Activated T-helper 17 cell treated with anti-CD3 and anti-CD28 coated beads, Interleukin-2, amount 50 U/mL, for 72 hours (primary cell): ENCODE results near the gene ONECUT1. TPM values are rescaled to one million over a fixed set of nuclear protein-coding genes. Genes with fewer than 3 reads are reported as not detected.
A peak's percentile ranks its signal among the peaks of the same experiment; 100 is the strongest.
"Not testable (repeated sequence)": the region's sequence is repeated elsewhere in the genome, so short reads cannot be mapped to it uniquely, and the experiment has no call there.

ENCODE experiments used
- ATAC-seq: fragments of 150-1000 bp; cut with Tn5 transposase; replicated peaks from 2 replicates; pipeline ENCODE4 v1.10.0; 2021; ENCODE audit warnings: mild to moderate bottlenecking, moderate library complexity
- H3K27ac Mint-ChIP-seq: one replicate; pipeline ENCODE4 v1.8.0; 2022; ENCODE audit warnings: mixed read lengths
- H3K27me3 Mint-ChIP-seq: one replicate; pipeline ENCODE4 v1.8.0; 2022; ENCODE audit warnings: mixed read lengths
- H3K36me3 Mint-ChIP-seq: one replicate; pipeline ENCODE4 v1.8.0; 2022; ENCODE audit warnings: low read depth, mild to moderate bottlenecking, mixed read lengths
- H3K4me1 Mint-ChIP-seq: one replicate; pipeline ENCODE4 v1.8.0; 2022; ENCODE audit warnings: mixed read lengths
- H3K4me3 Mint-ChIP-seq: one replicate; pipeline ENCODE4 v1.8.0; 2022; ENCODE audit warnings: mild to moderate bottlenecking, mixed read lengths
- H3K9me3 Mint-ChIP-seq: one replicate; pipeline ENCODE4 v1.8.0; 2022; ENCODE audit warnings: mixed read lengths
- total RNA-seq, 2 donors: library from RNA; stranded (reverse); gene quantifications; one replicate each; pipeline ENCODE4 v1.2.3, GENCODE V29; 2022

The ONECUT1 gene
- total RNA-seq, result not detected

GRCh38 chr15:52790169-52790708 is at the start of gene ONECUT1:
Gene ONECUT1, minus strand, starts transcription at chr15:52790336. Its CDS starts 452 bp downstream, at chr15:52789884.
- Mint-ChIP-seq H3K4me1 (peaks cover 3% of the 10 kb centered on the region), H3K27me3 (peaks cover 62% of the 10 kb centered on the region), H3K27ac (no peak within 1 kb of the TSS), H3K9me3 (peaks cover 4% of the 10 kb centered on the region), H3K4me3 (peak within 1 kb of the TSS; percentile 61), H3K36me3 (no peaks in the 10 kb centered on the region)
- peak; percentile 80 for ATAC-seq

GRCh38 chr15:52834379-52834778 is 44.2 kb upstream of the ONECUT1 start:
- no peaks in the 10 kb centered on the region for H3K9me3 Mint-ChIP-seq
- H3K27ac Mint-ChIP-seq, result no peak overlapping the region
- no peak for ATAC-seq
- H3K36me3 Mint-ChIP-seq, result no peaks in the 10 kb centered on the region
- no peaks in the 10 kb centered on the region for H3K4me1 Mint-ChIP-seq
- peaks cover 19% of the 10 kb centered on the region for H3K27me3 Mint-ChIP-seq
- H3K4me3 Mint-ChIP-seq, result no peak overlapping the region

- H3K4me3 Mint-ChIP-seq, H3K36me3 Mint-ChIP-seq, ATAC-seq, H3K27ac Mint-ChIP-seq, H3K9me3 Mint-ChIP-seq, H3K4me1 Mint-ChIP-seq: not testable (repeated sequence)
- peaks cover 38% of the 10 kb centered on the region for H3K27me3 Mint-ChIP-seq
Observed at GRCh38 chr15:52824169-52824942, 34.2 kb upstream of the ONECUT1 start.

GRCh38 chr15:52822475-52822874 is 32.3 kb upstream of the ONECUT1 start:
- Mint-ChIP-seq H3K27me3 (peaks cover 55% of the 10 kb centered on the region), H3K4me1 (no peaks in the 10 kb centered on the region), H3K9me3 (no peaks in the 10 kb centered on the region), H3K36me3 (no peaks in the 10 kb centered on the region), H3K4me3 (no peak overlapping the region), H3K27ac (no peak overlapping the region)
- ATAC-seq, result no peak

GRCh38 chr15:52819253-52819652 is 29.1 kb upstream of the ONECUT1 start:
- no peaks in the 10 kb centered on the region for H3K9me3 Mint-ChIP-seq
- H3K27me3 Mint-ChIP-seq, result peaks cover 45% of the 10 kb centered on the region
- no peaks in the 10 kb centered on the region for H3K36me3 Mint-ChIP-seq
- H3K4me3 Mint-ChIP-seq, result no peak overlapping the region
- ATAC-seq, result no peak
- no peaks in the 10 kb centered on the region for H3K4me1 Mint-ChIP-seq
- no peak overlapping the region for H3K27ac Mint-ChIP-seq

- not testable (repeated sequence) for H3K27ac Mint-ChIP-seq, H3K4me3 Mint-ChIP-seq, ATAC-seq, H3K4me1 Mint-ChIP-seq, H3K9me3 Mint-ChIP-seq, H3K36me3 Mint-ChIP-seq
- H3K27me3 Mint-ChIP-seq, result peaks cover 39% of the 10 kb centered on the region
Observed at GRCh38 chr15:52815899-52816298, 25.8 kb upstream of the ONECUT1 start.

- no peaks in the 10 kb centered on the region for H3K9me3 Mint-ChIP-seq
- H3K4me3 Mint-ChIP-seq, result no peak overlapping the region
- ATAC-seq, result no peak
- peaks cover 34% of the 10 kb centered on the region for H3K27me3 Mint-ChIP-seq
- H3K27ac Mint-ChIP-seq, result no peak overlapping the region
- H3K4me1 Mint-ChIP-seq, result peaks cover 5% of the 10 kb centered on the region
- H3K36me3 Mint-ChIP-seq, result no peaks in the 10 kb centered on the region
Observed at GRCh38 chr15:52808996-52809395, 18.9 kb upstream of the ONECUT1 start.

- H3K27ac Mint-ChIP-seq, result no peak overlapping the region
- H3K4me1 Mint-ChIP-seq, result peaks cover 5% of the 10 kb centered on the region
- no peaks in the 10 kb centered on the region for H3K36me3 Mint-ChIP-seq
- H3K27me3 Mint-ChIP-seq, result peaks cover 35% of the 10 kb centered on the region
- H3K9me3 Mint-ChIP-seq, result no peaks in the 10 kb centered on the region
- H3K4me3 Mint-ChIP-seq, result no peak overlapping the region
- no peak for ATAC-seq
Observed at GRCh38 chr15:52808441-52808840, 18.3 kb upstream of the ONECUT1 start.

GRCh38 chr15:52806284-52806655 is 16.1 kb upstream of the ONECUT1 start:
- Mint-ChIP-seq H3K4me1 (peaks cover 5% of the 10 kb centered on the region), H3K27me3 (peaks cover 54% of the 10 kb centered on the region), H3K9me3 (no peaks in the 10 kb centered on the region), H3K4me3 (no peak overlapping the region), H3K36me3 (peaks cover 5% of the 10 kb centered on the region), H3K27ac (no peak overlapping the region)
- ATAC-seq, result no peak

GRCh38 chr15:52805351-52806283 is 15.5 kb upstream of the ONECUT1 start:
- Mint-ChIP-seq H3K4me3 (peak overlapping the region; percentile 70), H3K36me3 (peaks cover 5% of the 10 kb centered on the region), H3K27ac (no peak overlapping the region), H3K27me3 (peaks cover 55% of the 10 kb centered on the region), H3K4me1 (peaks cover 5% of the 10 kb centered on the region), H3K9me3 (no peaks in the 10 kb centered on the region)
- ATAC-seq, result no peak

- H3K9me3 Mint-ChIP-seq, result no peaks in the 10 kb centered on the region
- peaks cover 5% of the 10 kb centered on the region for H3K4me1 Mint-ChIP-seq
- H3K27me3 Mint-ChIP-seq, result peaks cover 59% of the 10 kb centered on the region
- peak overlapping the region; percentile 70 for H3K4me3 Mint-ChIP-seq
- peaks cover 5% of the 10 kb centered on the region for H3K36me3 Mint-ChIP-seq
- ATAC-seq, result no peak
- H3K27ac Mint-ChIP-seq, result no peak overlapping the region
Observed at GRCh38 chr15:52804526-52805081, 14.5 kb upstream of the ONECUT1 start.

- H3K27me3 Mint-ChIP-seq, result peaks cover 63% of the 10 kb centered on the region
- peak overlapping the region; percentile 70 for H3K4me3 Mint-ChIP-seq
- no peaks in the 10 kb centered on the region for H3K9me3 Mint-ChIP-seq
- H3K27ac Mint-ChIP-seq, result no peak overlapping the region
- ATAC-seq, result no peak
- peaks cover 5% of the 10 kb centered on the region for H3K36me3 Mint-ChIP-seq
- peaks cover 5% of the 10 kb centered on the region for H3K4me1 Mint-ChIP-seq
Observed at GRCh38 chr15:52803467-52804306, 13.6 kb upstream of the ONECUT1 start.

- Mint-ChIP-seq H3K36me3 (peaks cover 5% of the 10 kb centered on the region), H3K27me3 (peaks cover 57% of the 10 kb centered on the region), H3K4me1 (peaks cover 5% of the 10 kb centered on the region), H3K4me3 (peak overlapping the region; percentile 46), H3K9me3 (no peaks in the 10 kb centered on the region), H3K27ac (no peak overlapping the region)
- ATAC-seq, result no peak
Observed at GRCh38 chr15:52803108-52803466, 13.0 kb upstream of the ONECUT1 start.

- no peak overlapping the region for H3K27ac Mint-ChIP-seq
- ATAC-seq, result no peak
- peaks cover 6% of the 10 kb centered on the region for H3K36me3 Mint-ChIP-seq
- no peaks in the 10 kb centered on the region for H3K9me3 Mint-ChIP-seq
- no peak overlapping the region for H3K4me3 Mint-ChIP-seq
- peaks cover 60% of the 10 kb centered on the region for H3K27me3 Mint-ChIP-seq
- H3K4me1 Mint-ChIP-seq, result peaks cover 5% of the 10 kb centered on the region
Observed at GRCh38 chr15:52802110-52802509, 12.0 kb upstream of the ONECUT1 start.
